KBM-7 (cell line): ENCODE data around the gene PRELID1.
"Not testable (repeated sequence)": the region's sequence is repeated elsewhere in the genome, so short reads cannot be mapped to it uniquely, and the experiment has no call there.

ENCODE experiments used
- DNase-seq: peaks from one replicate; pipeline ENCODE4 v3.0.0-alpha.2; 2015
- in situ Hi-C: fragments of 300-500 bp; cut with MboI; formaldehyde crosslinking; loops from 2 replicates; pipeline ENCODE4 v1.14.3; 2020; ENCODE audit warnings: low sequenced_read_pairs, low pct_unique_long_range_greater_than_20kb, mixed read lengths

The PRELID1 gene

GRCh38 chr5:177296581-177296980 lies 7.0 kb upstream of the PRELID1 start:
- in situ Hi-C loops = no loop called here

GRCh38 chr5:177297922-177298321 lies 5.7 kb upstream of the PRELID1 start:
- DNase-seq = no peak
- in situ Hi-C loops = no loop called here

More at GRCh38 chr5:177296581-177296980, 7.0 kb upstream of the PRELID1 start:
- peak; percentile 21 for DNase-seq

- DNase-seq = no peak
- in situ Hi-C loops = no loop called here
Observed at GRCh38 chr5:177299697-177300096, 3.9 kb upstream of the PRELID1 start.

- peak; percentile 96 for DNase-seq
- in situ Hi-C loops = no loop called here
Observed at GRCh38 chr5:177300236-177300880, 3.2 kb upstream of the PRELID1 start.

GRCh38 chr5:177300951-177301350 lies 2.6 kb upstream of the PRELID1 start:
- no peak for DNase-seq
- in situ Hi-C loops = no loop called here

DNA sequence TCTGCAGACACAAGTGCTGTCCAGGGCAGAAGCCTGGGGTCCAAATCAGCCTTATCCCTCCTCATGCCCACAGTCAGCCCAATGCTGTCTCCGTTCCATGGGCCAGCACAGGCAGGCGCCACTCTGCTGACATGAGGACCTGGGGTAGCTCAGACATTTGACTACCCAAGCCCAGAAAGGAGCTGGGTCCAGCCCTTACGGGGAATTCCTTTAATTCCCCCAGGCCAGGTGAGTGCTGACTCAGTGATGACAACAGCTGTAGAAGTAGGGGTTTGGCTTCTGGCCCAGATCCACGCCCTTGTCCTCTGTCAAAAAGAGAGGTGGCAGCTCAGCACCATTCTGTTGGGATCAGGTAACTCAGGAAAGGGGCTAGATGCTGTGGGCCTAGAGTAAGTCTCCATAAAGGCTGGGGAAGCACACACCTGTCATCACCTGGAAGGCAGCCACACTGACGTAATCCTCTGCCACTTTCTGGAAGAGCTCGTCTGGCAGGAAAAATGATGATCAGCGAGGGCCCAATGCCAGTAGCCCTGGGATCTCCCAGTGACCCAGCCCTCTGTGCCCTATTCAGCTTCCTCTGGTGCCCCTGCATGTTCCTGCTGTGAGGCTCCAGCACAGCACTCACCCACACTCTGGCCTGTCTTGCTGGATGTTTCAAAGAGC lies 2.0 kb upstream of the PRELID1 start:
- in situ Hi-C loops = no loop called here
- no peak for DNase-seq

DNA sequence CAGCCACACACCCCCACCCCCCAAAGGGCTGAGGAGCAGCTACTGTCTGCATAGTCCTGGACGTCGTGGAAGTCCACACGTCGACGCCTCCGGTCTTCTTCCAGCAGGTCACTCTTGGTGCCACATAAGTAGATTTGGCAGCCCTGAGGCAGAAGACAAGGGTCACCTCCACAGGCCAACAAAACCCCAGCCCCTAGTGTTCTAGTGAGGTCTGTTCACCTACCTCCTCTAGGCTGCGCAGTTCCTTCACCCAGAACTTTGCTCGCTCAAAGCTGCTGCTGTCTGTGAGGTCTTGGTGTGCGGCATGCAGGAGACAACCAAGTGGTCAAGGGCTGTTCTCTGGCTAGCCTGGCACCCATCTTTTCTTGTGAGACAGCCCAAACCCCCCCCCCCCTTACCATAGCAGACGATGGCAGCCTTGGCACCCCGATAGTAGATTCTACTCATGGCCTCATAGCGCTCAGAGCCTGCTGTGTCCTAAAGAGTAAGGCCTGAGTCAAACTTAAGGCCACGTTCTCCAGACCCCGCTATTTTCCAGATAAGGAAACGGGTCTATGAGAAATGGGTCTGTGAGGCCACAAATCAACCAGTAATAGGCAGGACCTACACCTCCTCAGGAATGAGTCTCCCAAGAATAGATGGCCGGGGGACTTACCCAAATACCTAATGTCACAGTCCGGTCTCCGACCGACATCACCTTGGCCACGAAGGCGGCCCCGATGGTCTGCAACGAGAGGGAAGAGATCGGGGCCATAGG lies 1.1 kb upstream of the PRELID1 start:
- no peak for DNase-seq
- in situ Hi-C loops = no loop called here

- in situ Hi-C loops = no loop called here
- peak; percentile 17 for DNase-seq
Observed at GRCh38 chr5:177303925-177304391, 359 bp downstream of the PRELID1 start.

- peak; percentile 31 for DNase-seq
- in situ Hi-C loops = no loop called here
Observed at GRCh38 chr5:177304392-177305119, 957 bp downstream of the PRELID1 start.

- DNase-seq, in situ Hi-C loops: not testable (repeated sequence)
Observed at GRCh38 chr5:177306103-177306640, 2.6 kb downstream of the PRELID1 start.

DNA sequence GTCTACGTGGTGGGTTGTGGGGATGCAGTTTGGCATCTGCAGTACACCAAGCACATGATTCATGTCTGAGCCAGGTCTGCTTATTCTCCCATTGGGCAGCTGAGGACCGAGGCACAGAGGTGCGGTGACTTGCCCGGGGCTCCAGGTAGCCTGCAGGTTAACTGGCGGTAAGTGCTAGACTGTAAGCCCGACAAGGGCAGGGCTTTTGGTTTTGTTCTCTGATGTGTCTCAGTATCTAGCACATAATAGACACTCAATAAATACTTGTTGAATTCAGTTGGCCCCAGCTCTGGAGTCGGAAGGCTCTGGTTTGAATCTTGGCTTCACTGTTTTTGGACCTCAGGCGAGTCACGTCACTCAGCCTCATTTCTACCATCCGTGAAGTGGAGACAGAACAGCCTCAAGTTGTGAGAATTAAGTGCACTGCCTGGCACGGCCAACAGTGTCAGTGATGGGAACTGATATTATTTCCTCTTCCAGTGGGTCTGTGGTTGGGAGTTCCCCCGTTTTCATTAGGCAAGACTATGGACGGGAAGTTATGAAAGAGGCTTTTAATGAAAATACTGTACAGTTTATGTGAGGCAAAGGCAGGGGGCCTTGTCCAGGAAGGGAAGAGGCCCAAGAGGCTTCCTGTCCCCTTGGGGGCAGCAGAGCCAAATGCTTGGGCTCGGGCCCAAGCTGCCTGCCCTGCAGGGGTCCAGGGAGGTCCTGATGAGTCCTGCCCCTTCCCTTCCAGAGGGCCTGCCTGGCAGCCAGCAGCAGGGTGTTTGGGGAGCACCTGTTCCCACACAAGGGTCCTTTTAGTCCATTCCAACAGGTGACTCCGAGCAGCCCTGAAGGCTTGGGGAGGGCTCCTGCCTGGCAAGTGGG lies 3.3 kb downstream of the PRELID1 start:
- in situ Hi-C loops = no loop called here
- DNase-seq = peak; percentile 71

DNA sequence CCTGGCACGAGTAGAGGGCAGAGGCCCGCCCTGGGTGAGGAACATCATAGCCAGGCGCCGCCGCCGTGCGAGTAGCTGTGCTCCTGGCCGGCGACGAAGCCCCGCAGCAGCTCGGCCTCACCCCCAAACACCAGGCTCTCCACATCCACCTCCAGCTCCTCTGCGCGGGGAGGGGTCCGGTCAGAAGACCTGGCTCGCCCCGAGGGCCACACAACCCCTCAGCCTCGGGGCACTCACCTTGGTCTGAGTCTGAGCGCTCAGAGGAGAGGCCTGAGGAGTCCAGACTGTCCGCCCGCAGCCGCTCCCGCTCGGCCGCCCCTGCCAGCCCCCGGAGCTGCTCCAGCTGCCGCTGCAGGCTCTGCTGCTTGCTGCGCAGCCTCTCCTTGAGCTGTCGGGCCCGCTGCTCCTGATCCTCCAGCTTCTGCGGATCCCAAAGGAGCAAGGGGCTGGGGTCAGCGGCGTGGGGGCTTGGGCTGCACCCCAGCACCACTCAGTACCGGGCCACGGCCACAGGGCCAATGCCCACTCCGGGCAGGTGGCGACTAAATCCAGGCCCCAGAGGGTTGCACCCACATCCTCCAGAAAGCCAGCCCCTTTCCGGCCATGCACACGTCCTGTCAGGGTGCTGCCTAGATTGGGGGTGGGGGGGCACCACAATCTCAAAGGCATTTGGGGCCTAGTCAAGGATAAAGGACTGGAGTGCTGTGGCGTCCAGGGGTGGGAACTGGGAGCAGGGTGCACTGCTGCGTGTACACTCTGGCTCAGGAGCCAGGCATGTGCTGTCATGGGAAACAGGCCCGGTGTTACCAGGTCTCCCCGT lies 4.2 kb downstream of the PRELID1 start:
- no peak for DNase-seq
- in situ Hi-C loops = no loop called here

DNA sequence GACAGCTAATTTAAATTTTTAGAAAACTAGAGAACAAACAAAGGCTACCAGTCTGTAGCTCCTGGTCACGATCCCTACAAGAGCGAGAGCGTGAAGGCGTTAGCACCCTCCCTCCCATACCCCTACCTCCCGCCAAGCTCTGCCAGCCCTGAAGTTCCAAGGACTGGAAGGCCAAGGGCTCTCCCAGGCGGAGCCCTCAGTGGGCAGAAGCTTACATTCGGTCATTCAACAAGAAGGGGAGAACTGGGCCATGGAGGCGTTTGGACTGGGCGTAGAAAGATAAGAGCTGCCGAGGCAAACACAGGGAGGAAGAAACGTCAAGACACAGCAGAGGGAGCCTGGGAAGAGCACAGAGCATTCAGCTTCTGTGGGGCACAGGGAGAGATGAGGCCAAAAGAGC lies 5.1 kb downstream of the PRELID1 start:
- DNase-seq = no peak
- in situ Hi-C loops = no loop called here

DNA sequence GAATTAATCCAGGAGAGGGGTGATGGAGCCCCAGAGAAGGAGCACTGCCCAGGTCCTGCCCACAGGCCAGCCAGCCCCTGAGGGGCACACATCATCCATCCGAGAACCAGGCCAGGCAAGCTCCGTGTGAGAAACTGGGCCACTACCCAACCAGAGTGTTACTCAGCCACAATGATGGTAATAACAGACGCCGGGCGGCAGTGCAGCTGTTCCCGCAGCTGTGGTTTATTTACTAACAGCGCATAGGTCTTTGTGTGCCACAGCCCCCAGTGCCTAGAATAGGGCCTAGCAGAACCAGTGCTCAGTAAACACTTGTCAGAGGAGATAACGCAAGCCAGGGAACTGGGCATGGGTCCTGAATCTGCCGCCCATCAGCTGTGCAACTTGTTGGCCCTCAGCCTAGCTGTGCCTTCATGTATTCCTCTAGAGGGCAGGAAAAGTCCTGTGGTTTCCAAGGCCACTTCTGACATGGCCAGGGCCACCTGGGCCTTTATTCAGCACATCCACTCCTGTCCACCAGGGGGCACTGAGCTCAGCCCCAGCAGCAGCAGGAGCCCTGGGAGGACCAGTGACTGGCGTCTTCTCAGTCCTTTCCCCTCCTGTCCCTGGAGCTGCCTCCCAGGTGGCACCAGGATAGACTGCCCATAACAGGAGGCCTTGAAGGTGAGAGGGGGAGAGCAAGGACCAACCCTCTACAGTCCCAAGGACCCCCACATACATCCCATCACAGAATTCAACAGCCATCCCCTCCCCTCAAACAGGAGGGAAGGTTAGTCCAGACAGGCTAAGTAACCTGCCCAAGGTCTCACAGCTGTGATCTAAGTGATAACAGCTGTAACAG lies 6.0 kb downstream of the PRELID1 start:
- peak; percentile 83 for DNase-seq
- in situ Hi-C loops = no loop called here

- DNase-seq = no peak
- in situ Hi-C loops = no loop called here
Observed at GRCh38 chr5:177310332-177310731, 6.7 kb downstream of the PRELID1 start.

DNA sequence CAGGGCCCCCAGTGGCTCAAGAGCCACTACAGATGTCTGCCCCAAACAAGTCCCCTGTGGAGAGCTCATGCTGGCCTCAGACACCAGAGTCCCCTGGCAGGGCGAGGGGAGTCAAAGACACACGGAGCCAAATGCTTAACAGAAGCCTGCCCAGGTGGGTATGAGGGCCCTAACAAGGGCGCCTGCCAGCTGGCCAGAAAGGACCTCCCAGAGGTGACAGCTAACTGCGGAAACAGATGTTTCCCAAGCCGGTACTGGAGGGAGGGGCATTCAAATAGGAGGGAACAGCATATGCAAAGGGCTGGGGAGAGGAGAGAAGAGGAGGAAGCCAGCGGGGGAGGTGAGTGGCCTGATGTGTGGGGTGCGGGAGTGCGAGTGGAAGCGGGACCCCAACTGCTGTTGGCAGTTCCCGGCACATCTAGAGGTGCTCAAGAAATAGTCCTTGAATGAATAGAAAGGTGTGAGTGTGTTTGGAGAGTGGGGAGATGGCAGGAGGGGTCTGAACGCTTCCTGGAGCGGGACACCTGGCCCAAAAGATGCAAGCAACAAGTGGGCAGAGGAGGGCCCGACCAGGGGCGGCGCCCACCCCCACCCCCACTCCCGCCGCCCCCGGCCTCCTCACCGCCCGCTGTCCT lies 7.3 kb downstream of the PRELID1 start:
- in situ Hi-C loops = no loop called here
- peak; percentile 84 for DNase-seq
